Mucosa of descending colon (tissue), 3 donors: ENCODE results near the gene ULK3. TPM values are rescaled to one million over a fixed set of nuclear protein-coding genes. Genes with fewer than 3 reads are reported as not detected.

Experiments
- ATAC-seq: fragments of 200-7000 bp; cut with Tn5 transposase; one replicate; pipeline ENCODE4 v1.9.1; 2020; ENCODE audit warnings: mild to moderate bottlenecking, moderate library complexity
- DNase-seq, 3 donors: peaks; one replicate each; pipeline ENCODE4 v3.0.0-alpha.2; 2020
- H3K36me3 ChIP-seq: fragments of 200-600 bp; one replicate; pipeline ENCODE4 v1.8.0; 2021; ENCODE audit warnings: low read depth, mild to moderate bottlenecking
- H3K4me1 ChIP-seq: fragments of 200-600 bp; one replicate; pipeline ENCODE4 v1.8.0; 2021; ENCODE audit warnings: low read depth, mild to moderate bottlenecking
- H3K4me3 ChIP-seq: fragments of 200-600 bp; one replicate; pipeline ENCODE4 v1.8.0; 2021; ENCODE audit warnings: mild to moderate bottlenecking
- H3K9me3 ChIP-seq: fragments of 200-600 bp; one replicate; pipeline ENCODE4 v1.8.0; 2021; ENCODE audit warnings: mild to moderate bottlenecking
- CTCF ChIP-seq: fragments of 200-600 bp; IDR thresholded peaks from one replicate; pipeline ENCODE4 v1.8.0; 2022; ENCODE audit warnings: antibody characterized with exemption, mild to moderate bottlenecking
- intact Hi-C, 2 donors: fragments of 100-400 bp; cut with DNase I in 1 of 2; cut with micrococcal nuclease in 1 of 2; formaldehyde crosslinking; loops; one replicate each; pipeline versions ENCODE4 v1.11.0 to v1.11.1; 2022; cut with DNase I, micrococcal nuclease
- total RNA-seq, 3 donors: library from RNA; stranded (reverse); fragmentation: NEBNext Ultra II Directional in 2 of 3; extraction: Animal tissue kit (Norgen Biotek cat#: 25700) in 2 of 3; gene quantifications; one replicate each; pipeline versions ENCODE4 v1.2.1 to v1.2.4, GENCODE V29; 2021 to 2023
- donor health status: DM: no; HTN: no; CAD: no; lungs with moderate emphysema.
- donor health status: DM: no; HTN: no; CAD: no.
- donor health status: DM: no; HTN: yes; CAD: no.

Gene ULK3
- total RNA-seq, 3 donors from 2014 or later: 66.5 to 89.3 (median 73.1) TPM

- Histone ChIP-seq H3K4me1 (peaks cover 40% of the 10 kb centered on the region), H3K4me3 (no peak overlapping the region), H3K36me3 (peaks cover 23% of the 10 kb centered on the region), H3K9me3 (no peaks in the 10 kb centered on the region)
- no peak for TF ChIP-seq CTCF
- DNase-seq (no peak), ATAC-seq (no peak)
- intact Hi-C loops: no loop called here
Measured at GRCh38 chr15:74854453-74855022, 11.6 kb upstream of the ULK3 start.

- DNase-seq (no peak), ATAC-seq (no peak)
- intact Hi-C loops: no loop called here
Measured at GRCh38 chr15:74851960-74852359, 9.0 kb upstream of the ULK3 start.

GRCh38 chr15:74850393-74850792, 7.4 kb upstream of the ULK3 start:
- Histone ChIP-seq H3K9me3 (no peaks in the 10 kb centered on the region), H3K4me3 (no peak overlapping the region), H3K4me1 (peaks cover 6% of the 10 kb centered on the region), H3K36me3 (peaks cover 23% of the 10 kb centered on the region)
- TF ChIP-seq CTCF: no peak
- peak in 1 of 3 donors; percentile 34 for DNase-seq
- ATAC-seq: peak; percentile 59
- intact Hi-C loops: no loop called here

More at GRCh38 chr15:74851960-74852359, 9.0 kb upstream of the ULK3 start:
- no peak for TF ChIP-seq CTCF
- H3K4me3 ChIP-seq: no peak overlapping the region
- no peaks in the 10 kb centered on the region for H3K9me3 ChIP-seq
- H3K4me1 ChIP-seq: peaks cover 16% of the 10 kb centered on the region
- peaks cover 23% of the 10 kb centered on the region for H3K36me3 ChIP-seq

- DNase-seq: no peak
- H3K9me3 ChIP-seq: no peaks in the 10 kb centered on the region
- ATAC-seq: no peak
- no peak overlapping the region for H3K4me3 ChIP-seq
- H3K36me3 ChIP-seq: peaks cover 13% of the 10 kb centered on the region
- TF ChIP-seq CTCF: no peak
- intact Hi-C loops: no loop called here
- H3K4me1 ChIP-seq: peaks cover 15% of the 10 kb centered on the region
Measured at GRCh38 chr15:74847432-74847831, 4.5 kb upstream of the ULK3 start.

- DNase-seq: no peak
- Histone ChIP-seq H3K4me3 (no peak overlapping the region), H3K36me3 (no peaks in the 10 kb centered on the region), H3K4me1 (peaks cover 24% of the 10 kb centered on the region), H3K9me3 (no peaks in the 10 kb centered on the region)
- ATAC-seq: no peak
- intact Hi-C loops: no loop called here
- TF ChIP-seq CTCF: no peak
Measured at GRCh38 chr15:74845581-74845980, 2.6 kb upstream of the ULK3 start.

- ATAC-seq (no peak), DNase-seq (no peak)
- intact Hi-C loops: no loop called here
- no peak for TF ChIP-seq CTCF
- H3K9me3 ChIP-seq: no peaks in the 10 kb centered on the region
- peaks cover 20% of the 10 kb centered on the region for H3K4me1 ChIP-seq
- no peak overlapping the region for H3K4me3 ChIP-seq
- H3K36me3 ChIP-seq: no peaks in the 10 kb centered on the region
Measured at GRCh38 chr15:74845208-74845568, 2.2 kb upstream of the ULK3 start.
